Measurements from ENCODE around the gene SERPINA5.

GRCh38 chr14:94569381-94570001, 11.7 kb upstream of the SERPINA5 start:
- TF ChIP-seq, protein P1, sequence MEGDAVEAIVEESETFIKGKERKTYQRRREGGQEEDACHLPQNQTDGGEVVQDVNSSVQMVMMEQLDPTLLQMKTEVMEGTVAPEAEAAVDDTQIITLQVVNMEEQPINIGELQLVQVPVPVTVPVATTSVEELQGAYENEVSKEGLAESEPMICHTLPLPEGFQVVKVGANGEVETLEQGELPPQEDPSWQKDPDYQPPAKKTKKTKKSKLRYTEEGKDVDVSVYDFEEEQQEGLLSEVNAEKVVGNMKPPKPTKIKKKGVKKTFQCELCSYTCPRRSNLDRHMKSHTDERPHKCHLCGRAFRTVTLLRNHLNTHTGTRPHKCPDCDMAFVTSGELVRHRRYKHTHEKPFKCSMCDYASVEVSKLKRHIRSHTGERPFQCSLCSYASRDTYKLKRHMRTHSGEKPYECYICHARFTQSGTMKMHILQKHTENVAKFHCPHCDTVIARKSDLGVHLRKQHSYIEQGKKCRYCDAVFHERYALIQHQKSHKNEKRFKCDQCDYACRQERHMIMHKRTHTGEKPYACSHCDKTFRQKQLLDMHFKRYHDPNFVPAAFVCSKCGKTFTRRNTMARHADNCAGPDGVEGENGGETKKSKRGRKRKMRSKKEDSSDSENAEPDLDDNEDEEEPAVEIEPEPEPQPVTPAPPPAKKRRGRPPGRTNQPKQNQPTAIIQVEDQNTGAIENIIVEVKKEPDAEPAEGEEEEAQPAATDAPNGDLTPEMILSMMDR (IDR thresholded peaks at IDR 0.05; ENCODE audit: low read depth, low read length): no peak
- TF ChIP-seq MAX (IDR thresholded peaks at IDR 0.05; ENCODE audit: low read depth, low read length): no peak
- TF ChIP-seq POLR2A (IDR thresholded peaks at IDR 0.05; ENCODE audit: extremely low read depth, insufficient read length): no peak
- TF ChIP-seq MYC (IDR thresholded peaks at IDR 0.05; ENCODE audit: low read depth, low read length): no peak

Data from NB4 (cell line).